GM18873 (cell line): ENCODE results near the gene SSTR5.

Experiments used
- ATAC-seq: cut with Tn5 transposase; IDR thresholded peaks from one replicate; pipeline ENCODE4 v1.9.1; 2021; ENCODE audit warnings: mild to moderate bottlenecking, moderate library complexity, moderate number of reproducible peaks; ENCODE audit not compliant: unreplicated experiment, low FRiP score

Gene SSTR5

DNA sequence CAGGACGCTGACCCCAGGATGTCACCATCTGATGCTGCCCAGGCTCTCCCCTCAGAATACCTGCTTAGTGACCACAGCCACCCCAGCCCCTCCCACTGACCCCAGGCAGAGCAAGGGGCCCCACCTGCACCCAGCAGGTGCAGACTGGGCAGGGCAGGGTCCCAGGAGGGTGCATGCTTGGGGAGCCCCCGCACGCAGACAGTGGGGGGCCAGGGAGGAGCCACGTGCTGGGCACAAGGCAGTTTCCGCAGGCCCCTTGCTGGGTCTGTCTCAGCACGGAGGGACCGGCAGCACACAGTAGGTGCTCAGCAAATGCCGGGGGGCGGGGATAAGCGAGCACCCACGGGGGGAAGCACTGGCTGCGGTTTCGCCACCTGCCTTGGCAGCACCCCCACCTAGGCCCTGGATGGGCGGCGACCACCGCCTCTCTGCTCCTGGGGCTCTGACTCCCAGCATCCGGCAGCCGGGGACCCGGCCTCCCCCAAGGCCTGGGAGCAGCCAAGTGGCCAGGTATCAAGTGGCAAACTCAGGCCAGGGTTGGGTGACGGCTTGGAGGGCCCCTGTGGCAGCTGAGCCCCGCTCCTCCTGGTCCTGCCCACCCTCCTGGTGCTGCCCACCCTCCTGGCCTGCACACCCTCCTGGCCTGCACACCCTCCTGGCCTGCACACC, 18.7 kb upstream of the SSTR5 start:
- no peak for ATAC-seq

DNA sequence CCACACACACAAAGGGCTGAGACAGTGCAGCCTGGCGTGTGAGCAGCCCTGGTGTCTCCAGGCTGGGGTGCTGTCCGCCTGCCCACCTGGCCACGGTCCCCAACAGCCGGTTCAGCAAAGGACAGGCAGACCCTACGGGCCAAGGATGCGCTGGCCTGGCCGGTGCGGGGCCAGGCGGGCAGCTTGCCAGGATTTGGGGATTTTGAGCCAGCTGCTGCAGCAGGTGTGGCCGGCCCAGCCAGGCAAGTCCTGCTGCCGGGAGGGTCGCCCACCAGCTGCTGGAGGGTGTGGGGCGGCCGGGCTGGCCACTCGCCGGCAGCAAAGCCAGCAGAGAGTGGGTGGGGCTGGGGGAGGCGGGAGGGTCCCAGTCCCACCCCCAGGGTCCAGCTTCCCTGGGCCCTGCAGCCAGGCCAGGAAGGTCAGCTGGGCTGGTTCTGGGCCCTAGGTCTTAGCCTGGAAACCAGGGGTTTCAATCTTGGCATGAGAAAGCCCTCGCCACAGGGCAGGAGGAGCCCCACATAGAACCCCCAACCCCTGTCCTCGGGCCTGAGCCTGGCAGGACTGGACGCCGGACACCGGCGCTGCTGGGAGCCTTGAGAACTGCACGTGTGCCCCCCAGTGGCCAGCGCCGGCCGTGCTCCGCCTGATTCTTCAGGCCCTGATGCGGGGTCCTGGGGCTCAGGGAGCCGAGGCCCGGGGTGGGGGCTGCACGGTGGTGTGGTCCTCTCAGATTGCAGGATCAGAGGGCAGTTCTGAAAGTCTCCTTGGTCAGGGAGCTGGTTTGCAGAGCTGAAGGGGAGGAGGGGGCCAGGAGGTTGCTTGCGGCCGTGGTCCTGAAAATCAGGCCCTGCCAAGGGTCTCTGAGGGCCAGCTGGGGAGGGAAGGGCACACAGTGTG, 17.6 kb upstream of the SSTR5 start:
- no peak for ATAC-seq

DNA sequence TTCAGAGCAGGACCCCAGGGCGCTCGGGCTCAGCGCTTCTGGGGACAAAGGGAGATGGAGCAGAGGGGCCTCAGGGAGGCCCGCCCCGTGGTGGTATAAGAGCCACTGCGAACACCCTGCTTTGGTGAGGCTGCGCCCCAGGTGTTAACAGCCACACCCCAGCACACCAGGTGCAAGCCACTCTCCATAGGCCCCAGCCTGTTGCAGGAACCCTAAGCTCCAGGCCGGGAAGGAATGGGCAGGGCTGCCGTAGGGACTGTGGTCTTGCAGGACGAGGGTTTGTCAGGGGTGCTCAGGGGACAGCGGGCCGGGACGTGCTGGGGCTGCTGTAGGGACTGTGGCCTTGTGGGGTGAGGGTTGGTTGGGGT, 17.0 kb upstream of the SSTR5 start:
- ATAC-seq: no peak

DNA sequence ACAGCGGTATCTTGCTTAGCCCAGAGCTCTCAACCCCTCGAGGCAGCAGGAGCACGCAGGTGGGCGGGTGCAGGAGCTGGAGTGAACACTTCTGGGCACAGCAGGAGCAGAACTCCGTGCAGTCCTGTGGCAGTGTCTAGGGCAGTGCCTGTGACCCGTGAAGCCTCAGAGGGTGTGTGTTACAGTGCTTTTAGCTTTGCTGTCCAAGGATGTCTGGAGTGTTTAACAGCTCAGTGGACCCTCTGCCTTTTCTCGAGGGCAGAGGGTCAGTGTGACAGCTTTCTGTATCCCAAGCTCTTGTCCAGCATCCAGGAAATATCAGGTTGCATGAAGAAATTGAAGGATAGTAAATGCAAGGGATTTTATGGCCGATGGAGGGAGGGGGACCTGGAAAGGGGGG, 16.4 kb upstream of the SSTR5 start:
- ATAC-seq: no peak

DNA sequence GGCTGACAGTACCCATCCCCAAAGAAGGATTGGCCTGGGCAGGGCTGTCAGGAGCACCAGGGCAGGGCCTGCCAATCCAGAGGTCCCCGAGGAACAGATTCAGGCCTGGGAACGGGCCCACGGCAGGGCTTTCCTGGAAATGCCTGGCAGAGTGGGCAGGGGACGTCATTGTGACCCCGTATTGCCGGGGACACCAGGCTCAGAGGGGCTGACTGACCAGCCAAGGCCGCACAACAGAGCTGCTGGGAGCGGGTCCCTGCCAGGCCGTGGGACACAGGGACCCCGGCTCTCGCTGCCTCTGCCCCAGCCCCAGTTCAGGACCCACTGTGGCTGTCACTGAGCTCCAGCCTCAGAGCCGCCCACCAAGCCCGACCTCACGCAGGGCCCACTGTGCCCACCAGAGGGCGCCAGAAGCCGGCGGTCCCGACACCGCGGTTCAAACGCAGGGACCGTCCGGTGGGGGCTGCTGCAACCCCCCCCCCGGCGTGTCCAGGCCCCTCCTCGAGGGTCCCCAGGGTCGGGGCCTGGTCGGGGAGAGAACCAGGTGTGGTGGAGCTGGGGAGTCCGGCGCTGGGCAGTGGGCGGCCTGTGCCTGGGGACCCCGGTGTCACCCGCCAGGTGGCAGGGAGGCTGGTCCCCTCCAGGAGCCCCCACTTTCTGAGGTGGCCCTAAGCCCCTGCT, 15.2 kb upstream of the SSTR5 start:
- no peak for ATAC-seq

DNA sequence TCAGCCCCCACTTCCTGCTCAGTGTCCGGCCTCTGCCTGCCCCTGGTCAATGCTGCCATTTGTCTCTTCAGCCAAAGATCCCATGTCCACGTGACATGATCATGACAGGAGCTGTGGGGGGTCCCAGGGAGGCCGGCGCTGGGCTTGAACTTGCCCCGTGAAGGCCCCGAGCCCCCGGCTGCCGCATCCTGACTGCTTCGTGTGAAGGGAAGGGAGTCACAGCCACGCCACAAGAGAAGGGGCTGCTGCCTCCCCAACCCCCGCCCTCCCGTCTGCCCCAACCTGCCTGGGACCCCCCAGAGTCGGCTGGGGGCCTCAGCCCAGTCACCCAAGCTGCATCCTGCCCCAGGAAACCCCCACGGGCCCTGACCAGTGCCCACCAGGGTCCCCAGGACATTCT, 14.3 kb upstream of the SSTR5 start:
- ATAC-seq: no peak

DNA sequence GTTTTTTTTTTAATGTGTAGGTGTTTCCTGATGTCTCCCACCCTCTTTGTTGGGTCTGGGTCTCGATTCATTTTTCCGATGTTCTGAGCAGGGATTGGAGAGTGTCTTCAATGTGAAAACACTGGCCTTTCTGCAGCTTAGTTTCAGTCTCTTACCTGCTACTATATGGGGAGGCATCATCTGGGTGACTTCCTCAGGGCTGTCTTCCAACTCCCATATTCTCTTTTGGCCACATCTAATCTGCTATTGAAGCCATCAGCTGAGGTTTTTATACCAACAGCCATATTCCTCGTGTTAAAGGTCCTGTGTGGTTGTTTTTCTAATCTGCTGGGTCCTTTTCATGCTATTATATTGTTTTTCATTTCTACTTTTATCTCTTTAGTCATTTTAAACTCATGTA, 13.2 kb upstream of the SSTR5 start:
- no peak for ATAC-seq

DNA sequence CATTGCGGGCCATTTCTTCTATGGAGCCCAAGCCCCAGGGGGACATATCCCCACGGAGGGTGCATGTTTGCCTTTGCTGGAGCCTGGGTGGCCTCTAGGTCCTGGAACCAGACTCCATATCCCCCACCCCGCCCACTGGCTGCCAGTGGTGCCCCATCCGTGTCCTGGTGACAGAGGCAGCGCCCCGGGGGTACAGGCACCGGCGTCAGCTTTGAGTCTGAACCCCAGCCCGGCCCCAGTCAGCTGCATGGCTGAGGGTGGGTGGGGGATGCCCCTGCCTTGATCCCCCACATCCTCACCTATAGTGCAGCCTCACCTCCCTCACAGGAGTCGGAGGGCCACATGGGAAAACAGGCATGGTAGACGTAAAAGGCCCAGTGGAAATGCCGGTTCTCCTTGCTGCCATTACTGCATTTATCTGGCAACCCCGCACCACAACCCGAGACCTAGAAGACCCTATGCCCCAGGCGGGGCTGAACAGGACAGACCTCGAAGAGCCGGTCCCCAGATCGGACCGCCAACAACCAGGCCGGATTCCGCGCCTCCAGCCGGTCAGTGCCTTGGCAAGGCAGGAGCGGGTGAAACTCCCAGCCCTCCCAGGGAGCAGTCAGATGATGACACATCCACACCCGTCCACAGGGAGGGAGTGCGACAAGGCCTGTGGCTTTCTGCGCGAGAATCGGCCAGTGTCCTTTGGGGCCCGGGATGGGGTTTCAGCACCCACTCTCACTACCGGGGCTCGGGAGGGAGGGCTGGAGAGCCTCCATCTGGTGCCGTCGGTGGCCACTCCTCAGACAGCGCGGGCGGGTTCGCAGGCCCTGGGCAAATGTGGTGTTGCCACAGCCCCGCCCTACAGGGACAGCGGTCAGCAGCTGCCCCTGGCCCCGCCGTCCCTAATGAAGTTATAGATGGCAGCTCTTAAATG, 11.9 kb upstream of the SSTR5 start:
- ATAC-seq: no peak

DNA sequence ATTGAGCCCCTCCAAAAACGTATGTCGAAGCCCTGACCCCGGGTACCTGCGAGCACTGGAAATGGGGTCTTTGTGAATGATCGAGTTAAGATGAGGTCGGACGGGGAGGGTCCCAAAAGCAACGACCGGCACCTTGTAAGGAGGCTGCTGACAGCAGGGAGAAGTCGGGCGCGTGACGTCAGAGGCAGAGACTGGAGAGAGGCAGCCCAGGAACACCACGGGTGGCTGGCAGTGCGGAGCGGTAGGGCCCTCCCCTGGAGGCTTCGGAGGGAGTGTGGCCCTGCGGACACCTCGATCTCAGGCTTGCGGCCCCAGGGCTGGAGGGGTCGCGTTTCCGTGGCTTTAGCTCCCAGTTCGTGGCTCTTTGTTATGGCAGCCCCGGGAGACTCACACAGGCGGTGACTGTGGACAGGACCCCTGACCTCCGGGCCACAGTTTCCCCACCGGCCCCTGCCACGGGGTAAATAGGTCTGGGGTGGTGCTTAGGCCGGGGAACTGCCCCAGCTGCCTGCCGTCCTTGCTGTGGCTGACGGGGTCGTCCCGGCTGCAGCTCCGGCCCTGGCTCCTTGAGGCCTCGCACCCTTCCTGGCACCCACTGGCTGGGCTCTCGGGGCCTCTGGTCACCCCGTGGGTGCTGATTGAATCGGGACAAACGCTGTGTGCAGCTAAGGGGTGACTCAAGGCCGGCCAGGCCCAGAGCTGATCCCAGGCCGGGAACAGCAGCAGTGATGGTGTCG, 10.6 kb upstream of the SSTR5 start:
- ATAC-seq: no peak

DNA sequence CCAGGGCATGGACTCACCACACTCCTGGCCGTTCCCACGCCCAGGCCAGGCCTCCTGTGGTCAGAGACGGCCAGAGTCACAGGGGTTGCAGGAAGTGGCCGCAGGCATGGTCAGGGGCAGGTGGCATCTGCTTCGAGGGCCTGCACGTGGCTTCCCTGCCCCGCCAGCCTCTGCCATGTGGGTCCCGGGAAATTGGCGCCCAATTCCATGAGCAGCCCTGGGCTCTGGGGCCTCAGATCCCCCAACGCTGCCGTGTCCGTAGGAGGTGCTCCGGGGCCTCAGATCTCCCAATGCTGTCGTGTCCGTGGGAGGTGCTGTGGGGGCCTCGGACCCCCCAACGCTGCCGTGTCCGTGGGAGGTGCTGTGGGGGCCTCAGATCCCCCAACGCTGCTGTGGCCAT, 9.7 kb upstream of the SSTR5 start:
- no peak for ATAC-seq

DNA sequence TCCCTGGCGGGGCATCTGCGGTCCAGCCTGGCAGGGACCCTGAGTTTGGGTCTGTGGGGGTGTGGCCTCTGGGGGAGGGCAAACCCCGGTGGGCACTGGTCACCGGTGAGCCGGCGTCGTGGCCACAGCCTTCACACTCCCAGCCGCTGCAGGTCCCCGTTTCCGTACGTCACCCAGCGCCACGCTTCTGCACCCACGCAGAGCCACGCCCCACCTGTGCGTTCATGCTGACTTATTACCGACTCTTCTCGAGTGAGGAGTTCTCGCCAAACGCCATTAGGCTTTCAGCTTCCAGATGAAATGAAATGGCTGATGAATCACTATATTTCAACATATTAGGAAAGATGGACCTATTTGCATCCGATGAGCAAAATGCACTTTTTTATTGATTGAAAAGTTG, 8.8 kb upstream of the SSTR5 start:
- ATAC-seq: no peak

DNA sequence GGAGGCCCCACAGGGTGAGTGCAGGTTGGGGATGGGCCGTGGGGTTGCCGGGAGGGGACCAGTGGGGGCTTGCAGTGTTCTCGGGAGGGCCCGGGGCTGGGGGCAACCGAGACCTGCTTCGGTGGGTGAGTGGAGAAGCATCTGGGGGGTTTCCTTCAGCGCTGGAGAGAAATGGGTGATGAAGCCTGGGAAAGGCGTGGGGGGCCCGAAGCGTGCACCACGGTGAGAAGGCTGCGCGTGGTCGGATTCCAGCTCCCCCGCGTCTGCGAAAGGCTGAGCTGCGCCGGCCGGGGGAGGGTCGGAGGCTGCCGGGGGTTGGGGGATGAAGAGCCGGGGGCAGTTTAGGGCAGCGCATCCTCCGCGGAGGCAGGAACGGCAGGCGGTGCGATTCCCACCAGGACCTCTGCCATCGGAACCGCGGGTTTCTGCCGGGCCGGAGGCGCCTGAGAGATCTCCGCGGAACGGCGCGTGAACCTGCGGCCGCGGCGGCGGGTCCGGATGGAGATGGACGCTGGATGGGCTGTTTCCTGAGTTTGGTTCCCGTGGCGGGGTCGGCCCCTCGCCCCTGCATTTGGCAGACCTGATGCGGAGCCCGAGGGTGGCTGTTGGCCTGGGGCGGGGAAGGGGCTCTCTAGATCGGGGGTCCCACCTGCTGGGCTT, 6.9 kb upstream of the SSTR5 start:
- no peak for ATAC-seq

DNA sequence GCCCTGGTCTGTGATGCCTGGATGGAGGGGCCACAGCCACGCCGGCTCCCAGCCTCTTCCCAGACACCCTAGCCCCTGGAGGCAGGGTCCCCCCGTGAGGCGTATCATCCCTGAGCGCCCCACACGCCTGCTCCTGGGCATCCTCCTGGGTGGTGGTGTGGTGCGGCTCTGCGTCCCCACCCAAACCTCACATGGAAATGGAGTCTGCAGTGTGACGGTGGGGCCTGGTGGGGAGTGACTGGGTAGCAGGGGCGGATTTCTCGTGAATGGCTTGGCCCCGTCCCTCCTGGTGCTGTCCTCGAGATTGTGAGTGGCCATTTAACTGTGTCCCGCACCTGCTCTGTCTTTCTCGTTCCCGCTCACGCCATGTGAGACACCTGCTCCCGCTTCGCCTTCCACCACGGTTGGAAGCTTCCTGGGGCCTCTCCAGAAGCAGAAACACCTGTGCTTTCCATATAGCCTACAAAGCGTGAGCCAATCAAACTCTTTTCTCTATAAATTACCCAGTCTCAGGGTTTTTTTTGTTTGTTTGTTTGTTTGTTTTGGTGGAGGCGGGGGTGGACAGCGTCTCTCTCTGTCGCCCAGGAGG, 5.9 kb upstream of the SSTR5 start:
- ATAC-seq: no peak

DNA sequence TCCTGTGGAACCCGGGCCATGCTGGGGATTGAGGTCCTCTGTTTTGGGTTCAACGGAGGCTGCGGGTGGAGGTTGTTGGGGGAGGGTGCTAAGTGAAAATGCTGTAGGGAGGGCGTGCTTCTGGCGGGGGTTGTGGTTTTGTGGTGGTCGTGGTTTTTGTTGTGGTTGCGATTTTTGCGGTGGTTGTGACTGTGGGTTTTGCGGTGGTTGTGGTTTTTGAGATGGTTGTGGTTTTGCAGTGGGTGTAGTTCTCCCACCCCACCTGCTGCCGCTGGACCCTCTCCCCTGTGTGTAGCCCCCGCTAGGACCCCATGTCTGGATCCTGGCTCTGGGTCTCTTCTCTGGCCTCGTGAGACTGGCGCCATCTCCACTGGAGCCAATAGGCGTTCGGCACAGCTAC, 4.9 kb upstream of the SSTR5 start:
- no peak for ATAC-seq

DNA sequence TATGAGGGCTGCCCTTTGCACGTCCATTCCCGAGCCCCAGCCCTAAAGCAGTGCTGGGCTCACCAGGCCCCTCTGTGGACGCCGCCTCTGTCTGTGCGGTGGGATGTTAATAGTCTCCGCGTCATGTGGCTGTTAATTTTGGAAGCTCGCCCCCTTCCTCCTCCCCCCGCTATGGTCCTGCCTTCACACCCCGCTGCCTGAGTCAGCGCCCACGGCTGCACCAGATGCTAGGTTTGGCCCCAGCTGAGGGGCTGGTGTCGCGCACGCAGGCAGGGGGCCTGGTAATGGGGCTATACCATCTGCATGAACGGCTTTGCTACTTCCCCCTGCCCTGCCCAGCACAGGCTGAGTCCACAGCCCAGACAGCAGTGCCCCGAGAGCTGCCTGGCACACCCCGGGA, 4.1 kb upstream of the SSTR5 start:
- no peak for ATAC-seq

DNA sequence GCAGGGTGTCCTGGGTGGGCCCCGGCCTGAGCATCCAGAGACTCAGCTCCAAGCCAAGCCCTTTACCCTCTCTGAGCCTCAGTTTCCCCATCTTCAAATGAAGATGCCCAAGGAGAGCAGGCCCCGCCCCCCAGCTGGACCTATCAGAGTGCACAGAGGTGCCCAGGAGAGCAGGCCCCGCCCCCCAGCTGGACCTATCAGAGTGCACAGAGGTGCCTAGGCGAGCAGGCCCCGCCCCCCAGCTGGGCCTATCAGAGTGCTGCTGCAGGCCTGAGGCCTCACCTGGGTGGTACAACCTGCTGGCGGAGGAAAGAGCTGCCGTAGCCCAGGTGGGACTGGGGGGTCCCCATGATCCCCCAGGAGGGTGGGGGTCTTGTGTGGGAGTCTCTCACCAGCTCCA, 3.4 kb upstream of the SSTR5 start:
- no peak for ATAC-seq

DNA sequence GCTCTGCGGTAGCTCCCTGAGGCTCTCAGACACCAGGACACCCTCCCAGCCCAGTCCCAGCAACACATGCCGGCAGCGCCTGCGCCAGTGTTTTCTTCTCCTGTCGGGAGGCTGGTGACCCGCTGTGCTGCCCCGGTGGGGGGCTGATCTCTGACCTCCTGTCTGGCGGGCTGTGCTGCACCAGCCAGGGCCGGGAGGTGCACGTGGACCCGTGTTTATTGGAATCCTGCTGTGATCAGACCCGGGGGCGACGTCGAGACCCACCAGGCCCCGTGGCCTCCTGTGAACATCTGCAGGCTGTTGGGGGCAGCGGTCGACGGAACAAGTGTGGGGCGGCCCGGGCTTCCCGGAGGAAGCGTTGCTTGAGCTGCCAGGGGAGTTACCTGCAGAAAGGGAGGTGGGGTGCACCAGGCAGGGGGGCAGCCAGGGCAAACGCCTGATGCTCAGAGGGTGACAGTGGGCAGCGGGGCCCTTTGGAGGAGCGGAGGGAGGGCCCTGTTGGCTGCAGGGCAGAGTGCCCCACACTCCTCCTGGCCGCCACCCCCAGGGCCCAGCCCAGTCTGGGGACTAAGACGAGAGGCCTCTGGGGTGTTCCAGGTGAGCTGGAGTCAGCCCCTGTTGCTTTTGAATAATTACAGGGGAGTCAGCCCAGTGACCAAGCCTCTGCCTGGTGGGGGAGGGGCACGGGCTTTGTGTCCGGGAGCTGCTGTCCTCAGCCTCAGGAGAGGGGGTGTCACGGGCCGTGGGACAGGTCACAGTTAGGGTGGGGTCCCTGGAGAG, 2.3 kb upstream of the SSTR5 start:
- no peak for ATAC-seq

DNA sequence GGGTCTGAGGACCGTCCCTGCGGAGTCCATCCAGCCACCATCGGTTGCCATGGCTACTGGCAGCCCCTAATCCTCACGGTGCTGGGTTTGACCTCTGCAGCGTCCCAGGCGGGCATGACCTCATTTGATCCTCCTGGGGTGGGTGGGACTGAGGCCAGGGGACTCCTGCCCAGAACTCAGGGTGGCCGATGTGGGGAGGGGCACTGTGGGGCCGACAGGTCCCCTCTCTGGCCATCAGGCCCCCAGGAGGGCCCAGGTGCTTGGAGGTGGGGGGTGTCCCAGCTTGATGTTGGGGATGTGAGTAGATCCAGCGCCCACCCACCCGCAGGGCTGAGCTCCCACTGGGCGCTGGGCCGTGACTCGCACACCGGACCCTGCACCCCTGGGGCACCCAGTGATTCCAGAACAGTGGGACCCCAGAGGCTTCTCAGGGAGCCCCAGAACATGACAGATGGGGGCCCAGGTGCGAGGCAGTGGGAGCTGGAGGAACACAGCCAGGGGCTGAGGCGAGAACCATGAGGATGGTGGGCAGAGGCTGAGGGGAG, 1.6 kb upstream of the SSTR5 start:
- no peak for ATAC-seq
